K562 (cell line): Measurements from ENCODE around the gene C1orf94. TPM values are rescaled to one million over a fixed set of nuclear protein-coding genes. Genes with fewer than 3 reads are reported as not detected.

Experiments
- ATAC-seq: fragments of 200-7000 bp; cut with Tn5 transposase; 3 replicates; pipeline ENCODE4 v1.9.1; 2020; ENCODE audit warnings: moderate library complexity
- BruUV-seq: library from RNA; stranded (reverse); fragments of 400-500 nt; replicated peaks from 2 replicates; lab custom pipeline; 2021; lab: Mats Ljungman, UMichigan
- CTCF ChIA-PET: fragments of 300-600 bp; formaldehyde crosslinking; extraction: SDS; loops from one replicate; lab custom pipeline; 2021; ENCODE audit warnings: low intra/inter-chr PET ratio; lab: Yijun Ruan, JAX
- POLR2A ChIA-PET: fragments of 300-600, 350-650 bp; sonication (Branson Sonifier 250); formaldehyde crosslinking; extraction: SDS; loops from one replicate; lab custom pipeline; 2021; ENCODE audit warnings: antibody characterized with exemption, inconsistent platforms; lab: Yijun Ruan, JAX
- DNase-seq, 4 experiments: peaks; one replicate each; pipeline versions ENCODE4 v3.0.0 to v3.0.0-alpha.2; 2011 to 2018; ENCODE audit warnings: low spot score in 3 of 4, mixed read lengths in 3 of 4; ENCODE audit errors: extremely low read depth in 1 of 4
- FAIRE-seq: peaks from 2 replicates; lab custom pipeline; 2011; peaks lifted over from hg19 to GRCh38; lab: Jason Lieb, UNC
- H2AFZ ChIP-seq: 2 replicates; pipeline ENCODE4 v1.6.0; 2011; ENCODE audit warnings: low read depth, low read length, control low read depth, inconsistent platforms
- H3K27ac ChIP-seq: fragments of 200-600 bp; 3 replicates; pipeline ENCODE4 v1.8.0; 2011; ENCODE audit warnings: low read depth, mild to moderate bottlenecking, control low read depth, inconsistent platforms, low read length, moderate library complexity, mixed read lengths; ENCODE audit errors: extremely low read depth
- H3K27me3 ChIP-seq, 2 experiments: fragments of 300-600 bp in 1 of 2; 2 replicates in 1 of 2; 3 replicates in 1 of 2; pipeline versions ENCODE4 v1.6.0 to v1.8.0; 2011; ENCODE audit warnings: inconsistent platforms in 2 of 2, low read length in 2 of 2, mild to moderate bottlenecking in 1 of 2, mixed read lengths in 1 of 2, moderate library complexity in 1 of 2; ENCODE audit not compliant: control insufficient read depth in 2 of 2, insufficient read depth in 2 of 2
- H3K36me3 ChIP-seq: fragments of 300-600 bp; 3 replicates; pipeline ENCODE4 v1.8.0; 2011; ENCODE audit warnings: mild to moderate bottlenecking, low read length, inconsistent platforms; ENCODE audit not compliant: control insufficient read depth, insufficient read depth
- H3K4me1 ChIP-seq, 2 experiments: fragments of 200-600 bp in 1 of 2; replicated peaks in 1 of 2; 2 replicates in 1 of 2; 3 replicates in 1 of 2; pipeline versions ENCODE4 v1.5.1 to v1.8.0; 2011; ENCODE audit warnings: inconsistent platforms in 2 of 2, low read length in 2 of 2, mild to moderate bottlenecking in 1 of 2, mixed read lengths in 1 of 2, moderate library complexity in 1 of 2; ENCODE audit not compliant: control insufficient read depth in 2 of 2, insufficient read depth in 2 of 2
- H3K4me2 ChIP-seq: 2 replicates; pipeline ENCODE4 v1.6.1; 2011; ENCODE audit warnings: low read length, control low read depth, inconsistent platforms, mixed read lengths; ENCODE audit not compliant: insufficient read depth
- H3K4me3 ChIP-seq: fragments of 200-600 bp; sonication (generic), shearing (Covaris generic); 2 replicates; pipeline ENCODE4 v1.5.1; 2016; ENCODE audit warnings: control low read depth, inconsistent platforms
- H3K79me2 ChIP-seq: fragments of 200-600 bp; 3 replicates; pipeline ENCODE4 v1.8.0; 2011; ENCODE audit warnings: low read length, inconsistent platforms; ENCODE audit not compliant: control insufficient read depth, insufficient read depth
- H3K9ac ChIP-seq, 2 experiments: 2 replicates each; pipeline versions ENCODE4 v1.6.0 to v1.6.1; 2011; ENCODE audit warnings: low read depth in 2 of 2, low read length in 2 of 2, control low read depth in 1 of 2, inconsistent platforms in 1 of 2, mild to moderate bottlenecking in 1 of 2, mixed read lengths in 1 of 2; ENCODE audit not compliant: insufficient read depth in 1 of 2
- H3K9me1 ChIP-seq: one replicate; pipeline ENCODE4 v1.6.0; 2011; ENCODE audit warnings: inconsistent platforms, mild to moderate bottlenecking, low read length, moderate library complexity; ENCODE audit not compliant: control insufficient read depth, insufficient read depth
- H3K9me3 ChIP-seq: replicated peaks from 2 replicates; pipeline ENCODE4 v1.5.1; 2011; ENCODE audit warnings: low read depth, low read length, inconsistent platforms; ENCODE audit not compliant: control insufficient read depth, insufficient read depth
- H4K20me1 ChIP-seq: replicated peaks from 2 replicates; pipeline ENCODE4 v1.6.1; 2011; ENCODE audit warnings: low read length, inconsistent platforms, mixed read lengths; ENCODE audit not compliant: control insufficient read depth, insufficient read depth
- EGR1 ChIP-seq: fragments of 450-650 bp; conservative IDR thresholded peaks from 2 replicates; pipeline ENCODE4 v1.6.1; 2017; ENCODE audit warnings: mild to moderate bottlenecking
- FOXJ2 ChIP-seq: fragments of 200-800 bp; sonication (Bioruptor generic); IDR thresholded peaks from 2 replicates; pipeline ENCODE4 v1.6.1; 2016; ENCODE audit warnings: missing genetic modification characterization, missing compliant biosample characterization
- GABPB2 ChIP-seq: fragments of 250-450 bp; sonication (Bioruptor Pico); conservative IDR thresholded peaks from 2 replicates; pipeline ENCODE4 v1.5.1; 2021; ENCODE audit warnings: mild to moderate bottlenecking
- RBM25 ChIP-seq: fragments of 200-400 bp; formaldehyde crosslinking; IDR thresholded peaks from 2 replicates; pipeline ENCODE4 v1.6.1; 2018; ENCODE audit warnings: low read length, low read depth, moderate library complexity; ENCODE audit not compliant: severe bottlenecking
- SNIP1 ChIP-seq: fragments of 450-650 bp; IDR thresholded peaks from 2 replicates; pipeline ENCODE4 v1.7.1; 2017; ENCODE audit warnings: low read depth, mild to moderate bottlenecking
- SOX6 ChIP-seq: fragments of 450-650 bp; IDR thresholded peaks from 2 replicates; pipeline ENCODE4 v1.6.1; 2014; ENCODE audit warnings: mild to moderate bottlenecking
- ZFP36 ChIP-seq: fragments of 150-350 bp; IDR thresholded peaks from 2 replicates; pipeline ENCODE4 v1.6.1; 2018; ENCODE audit warnings: low read length, low read depth; ENCODE audit not compliant: partially characterized antibody
- WGBS: fragments of 100-300 bp; shearing (Covaris generic); methylation state at CpG from one replicate; pipeline ENCODE4 v1.1.6; 2016; ENCODE audit warnings: low coverage, mixed read lengths; ENCODE audit not compliant: insufficient coverage; ENCODE audit errors: missing lambda C conversion rate; 5-methylcytosine and 5-hydroxymethylcytosine counted together
- in situ Hi-C: fragments of 300-500 bp; cut with MboI; formaldehyde crosslinking; loops from 4 replicates; pipeline ENCODE4 v1.15.0; 2018; ENCODE audit warnings: inconsistent platforms, mixed read lengths
- intact Hi-C: fragments of 100-400 bp; cut with micrococcal nuclease; formaldehyde crosslinking; loops from 2 replicates; pipeline ENCODE4 v1.14.2; 2022
- polyA plus RNA-seq, 8 experiments: library from polyadenylated mRNA; depleted of rRNA in 4 of 8; stranded (reverse) in 5 of 8; unstranded in 3 of 8; fragments of >200 nt; fragmentation: Nextera tagmentation in 2 of 8; fragmentation: Illumina TruSeq in 1 of 8; extraction: Ambion mirVana in 2 of 8; extraction: Trizol in 1 of 8; gene quantifications; 2 replicates each; pipeline versions ENCODE4 v1.2.1 to v1.2.3, GENCODE V29; 2011 to 2014; ENCODE audit warnings: inconsistent platforms in 1 of 8, missing spikeins in 1 of 8
- total RNA-seq, 7 experiments: library from RNA; depleted of rRNA in 6 of 7; stranded (reverse); fragments of >200 nt in 6 of 7; fragmentation: Illumina TruSeq in 2 of 7; extraction: Trizol in 2 of 7; gene quantifications; 2 replicates each; pipeline versions ENCODE4 v1.2.1 to v1.2.3, GENCODE V29; 2011 to 2021; ENCODE audit warnings: low replicate concordance in 1 of 7
- TF ChIP-seq, protein P1 (sequence below): IDR thresholded peaks from 2 replicates; pipeline ENCODE4 v1.6.1; 2011; ENCODE audit warnings: borderline replicate concordance, low read depth, mild to moderate bottlenecking, moderate library complexity, low read length; ENCODE audit not compliant: insufficient read depth, poor library complexity, severe bottlenecking
- TF ChIP-seq, protein P2 (sequence below): fragments of 250-450 bp; sonication (Bioruptor Pico); IDR thresholded peaks from 2 replicates; pipeline ENCODE4 v1.9.0; 2021; ENCODE audit warnings: mild to moderate bottlenecking, inconsistent platforms

Gene C1orf94
- total and polyA plus RNA-seq, 9 of the 15 experiments (the other 6 are each of a cell fraction or from before 2014, with no cell fraction given) = not detected

DNA sequence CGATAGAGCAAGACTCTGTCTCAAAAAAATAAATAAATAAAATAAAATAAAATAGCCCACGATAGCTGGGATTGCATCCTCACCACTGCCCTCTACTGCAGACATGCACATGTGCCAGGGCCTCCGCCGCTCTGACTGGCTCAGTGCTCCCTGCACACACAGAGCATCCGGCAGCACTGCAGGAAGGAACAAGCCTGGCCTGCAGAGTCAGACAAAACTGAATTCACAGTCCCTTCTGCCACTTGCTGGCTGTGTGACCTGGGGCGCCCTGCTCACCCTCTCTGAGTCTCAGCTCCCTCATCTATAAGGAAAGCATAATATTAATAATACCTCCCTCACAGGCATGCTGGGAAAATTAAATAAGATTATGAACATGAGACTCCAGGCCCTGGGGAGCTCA, 47.1 kb upstream of the C1orf94 start:
- no peak overlapping the region for H3K27ac ChIP-seq
- peak; percentile 30 for TF ChIP-seq ZFP36
- TF ChIP-seq, protein P1, sequence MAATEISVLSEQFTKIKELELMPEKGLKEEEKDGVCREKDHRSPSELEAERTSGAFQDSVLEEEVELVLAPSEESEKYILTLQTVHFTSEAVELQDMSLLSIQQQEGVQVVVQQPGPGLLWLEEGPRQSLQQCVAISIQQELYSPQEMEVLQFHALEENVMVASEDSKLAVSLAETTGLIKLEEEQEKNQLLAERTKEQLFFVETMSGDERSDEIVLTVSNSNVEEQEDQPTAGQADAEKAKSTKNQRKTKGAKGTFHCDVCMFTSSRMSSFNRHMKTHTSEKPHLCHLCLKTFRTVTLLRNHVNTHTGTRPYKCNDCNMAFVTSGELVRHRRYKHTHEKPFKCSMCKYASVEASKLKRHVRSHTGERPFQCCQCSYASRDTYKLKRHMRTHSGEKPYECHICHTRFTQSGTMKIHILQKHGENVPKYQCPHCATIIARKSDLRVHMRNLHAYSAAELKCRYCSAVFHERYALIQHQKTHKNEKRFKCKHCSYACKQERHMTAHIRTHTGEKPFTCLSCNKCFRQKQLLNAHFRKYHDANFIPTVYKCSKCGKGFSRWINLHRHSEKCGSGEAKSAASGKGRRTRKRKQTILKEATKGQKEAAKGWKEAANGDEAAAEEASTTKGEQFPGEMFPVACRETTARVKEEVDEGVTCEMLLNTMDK = no peak
- intact Hi-C loops (no loop called here), in situ Hi-C loops (no loop called here)
- H3K9ac ChIP-seq = no peak overlapping the region
- H4K20me1 ChIP-seq = no peaks in the 10 kb centered on the region
- BruUV-seq = no TSS peak
- no peaks in the 10 kb centered on the region for H3K79me2 ChIP-seq
- no peak overlapping the region for H3K4me3 ChIP-seq
- no peaks in the 10 kb centered on the region for H3K36me3 ChIP-seq
- no peak for ATAC-seq
- POLR2A ChIA-PET = interaction anchor here (0.9 kb wide), 1 partner anchor 81 kb away, joined by 3 read pairs; no protein-coding TSS in a partner anchor
- peaks cover 0 to 18% of the 10 kb centered on the region in 2 experiments; a peak in 2 of 5 replicates for H3K27me3 ChIP-seq
- H3K4me1 ChIP-seq = no peaks in the 10 kb centered on the region
- no peak overlapping the region for H3K4me2 ChIP-seq
- no peak overlapping the region for H2AFZ ChIP-seq
- no peak for FAIRE-seq
- CTCF ChIA-PET = no interaction called here
- no peaks in the 10 kb centered on the region for H3K9me1 ChIP-seq
- no peak for DNase-seq
- no peaks in the 10 kb centered on the region for H3K9me3 ChIP-seq
- WGBS = 0% methylated on average over 6 of the region's 6 CpGs

DNA sequence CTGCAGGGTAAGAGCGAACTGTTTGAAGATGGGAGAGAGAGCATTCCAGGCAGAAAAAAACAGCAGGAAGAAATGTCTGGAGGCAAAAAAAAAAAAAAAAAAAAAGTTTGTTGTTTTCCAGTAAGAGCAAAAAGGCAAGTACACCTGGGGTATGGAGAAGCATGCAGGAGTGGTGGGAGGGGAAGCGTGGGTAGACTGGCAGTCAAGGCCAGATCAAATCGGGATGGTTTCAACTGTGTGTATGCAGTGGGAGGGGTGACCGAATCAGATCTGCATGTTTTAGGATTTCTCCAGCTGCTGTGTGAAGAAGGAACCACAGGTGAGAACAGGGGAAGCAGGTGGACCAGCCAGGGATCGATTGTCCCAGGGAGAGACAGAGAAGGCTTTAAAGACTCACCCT, 46.4 kb upstream of the C1orf94 start:
- Histone ChIP-seq H3K9ac (no peak overlapping the region), H3K36me3 (no peaks in the 10 kb centered on the region), H3K9me3 (no peaks in the 10 kb centered on the region), H3K4me1 (no peaks in the 10 kb centered on the region), H2AFZ (no peak overlapping the region), H3K27ac (no peak overlapping the region), H3K9me1 (no peaks in the 10 kb centered on the region), H3K4me3 (no peak overlapping the region), H3K79me2 (no peaks in the 10 kb centered on the region), H3K27me3 (peaks cover 0 to 18% of the 10 kb centered on the region in 2 experiments; a peak in 2 of 5 replicates), H4K20me1 (no peaks in the 10 kb centered on the region), H3K4me2 (no peak overlapping the region)
- BruUV-seq = no TSS peak
- WGBS = 1% methylated on average over 5 of the region's 5 CpGs
- TF ChIP-seq EGR1 (no peak), SOX6 (no peak), GABPB2 (no peak), SNIP1 (no peak), FOXJ2 (tag) (no peak), RBM25 (no peak)
- TF ChIP-seq, protein P2, sequence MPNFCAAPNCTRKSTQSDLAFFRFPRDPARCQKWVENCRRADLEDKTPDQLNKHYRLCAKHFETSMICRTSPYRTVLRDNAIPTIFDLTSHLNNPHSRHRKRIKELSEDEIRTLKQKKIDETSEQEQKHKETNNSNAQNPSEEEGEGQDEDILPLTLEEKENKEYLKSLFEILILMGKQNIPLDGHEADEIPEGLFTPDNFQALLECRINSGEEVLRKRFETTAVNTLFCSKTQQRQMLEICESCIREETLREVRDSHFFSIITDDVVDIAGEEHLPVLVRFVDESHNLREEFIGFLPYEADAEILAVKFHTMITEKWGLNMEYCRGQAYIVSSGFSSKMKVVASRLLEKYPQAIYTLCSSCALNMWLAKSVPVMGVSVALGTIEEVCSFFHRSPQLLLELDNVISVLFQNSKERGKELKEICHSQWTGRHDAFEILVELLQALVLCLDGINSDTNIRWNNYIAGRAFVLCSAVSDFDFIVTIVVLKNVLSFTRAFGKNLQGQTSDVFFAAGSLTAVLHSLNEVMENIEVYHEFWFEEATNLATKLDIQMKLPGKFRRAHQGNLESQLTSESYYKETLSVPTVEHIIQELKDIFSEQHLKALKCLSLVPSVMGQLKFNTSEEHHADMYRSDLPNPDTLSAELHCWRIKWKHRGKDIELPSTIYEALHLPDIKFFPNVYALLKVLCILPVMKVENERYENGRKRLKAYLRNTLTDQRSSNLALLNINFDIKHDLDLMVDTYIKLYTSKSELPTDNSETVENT = no peak
- ATAC-seq (no peak), FAIRE-seq (no peak), DNase-seq (no peak)
- intact Hi-C loops = no loop called here
- ChIA-PET CTCF (no interaction called here), POLR2A (interaction anchor here (0.9 kb wide), 1 partner anchor 82 kb away, joined by 3 read pairs; no protein-coding TSS in a partner anchor)
- in situ Hi-C loops = no loop called here
